ENCODE measurements around the gene MARK4. TPM values are rescaled to one million over a fixed set of nuclear protein-coding genes. Genes with fewer than 3 reads are reported as not detected.

The MARK4 gene
- total RNA-seq, 1 experiment from 2014 or later, result 58.5 TPM

DNA sequence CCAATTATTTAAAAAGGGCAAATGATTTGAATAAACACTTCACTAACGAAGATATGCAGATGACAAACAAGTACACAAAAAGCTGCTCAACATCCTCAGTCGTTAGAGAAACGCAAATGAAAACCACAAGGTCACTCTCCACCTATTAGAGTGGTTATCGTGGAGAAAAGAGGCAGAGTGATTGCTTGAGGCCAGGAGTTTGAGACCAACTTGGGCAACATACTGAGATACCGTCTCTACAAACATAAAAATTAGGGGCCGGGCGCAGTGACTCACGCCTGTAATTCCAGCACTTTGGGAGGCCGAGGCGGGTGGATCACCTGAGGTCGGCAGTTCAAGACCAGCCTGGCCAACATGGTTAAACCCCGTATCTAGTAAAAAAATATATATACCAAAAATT lies 45.3 kb upstream of the MARK4 start (continued):
- TF ChIP-seq, protein P1, sequence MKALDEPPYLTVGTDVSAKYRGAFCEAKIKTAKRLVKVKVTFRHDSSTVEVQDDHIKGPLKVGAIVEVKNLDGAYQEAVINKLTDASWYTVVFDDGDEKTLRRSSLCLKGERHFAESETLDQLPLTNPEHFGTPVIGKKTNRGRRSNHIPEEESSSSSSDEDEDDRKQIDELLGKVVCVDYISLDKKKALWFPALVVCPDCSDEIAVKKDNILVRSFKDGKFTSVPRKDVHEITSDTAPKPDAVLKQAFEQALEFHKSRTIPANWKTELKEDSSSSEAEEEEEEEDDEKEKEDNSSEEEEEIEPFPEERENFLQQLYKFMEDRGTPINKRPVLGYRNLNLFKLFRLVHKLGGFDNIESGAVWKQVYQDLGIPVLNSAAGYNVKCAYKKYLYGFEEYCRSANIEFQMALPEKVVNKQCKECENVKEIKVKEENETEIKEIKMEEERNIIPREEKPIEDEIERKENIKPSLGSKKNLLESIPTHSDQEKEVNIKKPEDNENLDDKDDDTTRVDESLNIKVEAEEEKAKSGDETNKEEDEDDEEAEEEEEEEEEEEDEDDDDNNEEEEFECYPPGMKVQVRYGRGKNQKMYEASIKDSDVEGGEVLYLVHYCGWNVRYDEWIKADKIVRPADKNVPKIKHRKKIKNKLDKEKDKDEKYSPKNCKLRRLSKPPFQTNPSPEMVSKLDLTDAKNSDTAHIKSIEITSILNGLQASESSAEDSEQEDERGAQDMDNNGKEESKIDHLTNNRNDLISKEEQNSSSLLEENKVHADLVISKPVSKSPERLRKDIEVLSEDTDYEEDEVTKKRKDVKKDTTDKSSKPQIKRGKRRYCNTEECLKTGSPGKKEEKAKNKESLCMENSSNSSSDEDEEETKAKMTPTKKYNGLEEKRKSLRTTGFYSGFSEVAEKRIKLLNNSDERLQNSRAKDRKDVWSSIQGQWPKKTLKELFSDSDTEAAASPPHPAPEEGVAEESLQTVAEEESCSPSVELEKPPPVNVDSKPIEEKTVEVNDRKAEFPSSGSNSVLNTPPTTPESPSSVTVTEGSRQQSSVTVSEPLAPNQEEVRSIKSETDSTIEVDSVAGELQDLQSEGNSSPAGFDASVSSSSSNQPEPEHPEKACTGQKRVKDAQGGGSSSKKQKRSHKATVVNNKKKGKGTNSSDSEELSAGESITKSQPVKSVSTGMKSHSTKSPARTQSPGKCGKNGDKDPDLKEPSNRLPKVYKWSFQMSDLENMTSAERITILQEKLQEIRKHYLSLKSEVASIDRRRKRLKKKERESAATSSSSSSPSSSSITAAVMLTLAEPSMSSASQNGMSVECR (CRISPR knock-in tag; IDR thresholded peaks at IDR 0.05; ENCODE audit: borderline replicate concordance), result no peak

DNA sequence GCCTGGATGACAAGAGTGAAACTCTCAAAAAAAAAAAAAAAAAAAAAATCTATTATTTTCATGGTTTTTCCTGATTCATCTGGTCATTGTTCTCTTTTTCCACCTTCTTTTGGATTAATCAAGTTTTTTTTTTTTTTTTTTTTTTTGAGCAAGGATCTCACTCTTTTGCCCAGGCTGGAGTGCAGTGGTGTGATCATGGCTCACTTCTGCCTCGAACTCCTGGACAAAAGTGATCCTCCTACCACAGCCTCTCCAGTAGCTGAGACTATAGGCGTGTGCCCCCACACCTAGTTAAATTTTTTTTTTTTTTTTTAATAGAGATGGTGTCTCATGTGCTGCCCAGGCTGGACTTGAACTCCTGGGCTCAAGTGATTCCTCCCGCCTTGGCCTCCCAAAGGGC lies 44.7 kb upstream of the MARK4 start:
- TF ChIP-seq GABPB1 (CRISPR knock-in tag; IDR thresholded peaks at IDR 0.05), result no peak
- TF ChIP-seq, protein P2, sequence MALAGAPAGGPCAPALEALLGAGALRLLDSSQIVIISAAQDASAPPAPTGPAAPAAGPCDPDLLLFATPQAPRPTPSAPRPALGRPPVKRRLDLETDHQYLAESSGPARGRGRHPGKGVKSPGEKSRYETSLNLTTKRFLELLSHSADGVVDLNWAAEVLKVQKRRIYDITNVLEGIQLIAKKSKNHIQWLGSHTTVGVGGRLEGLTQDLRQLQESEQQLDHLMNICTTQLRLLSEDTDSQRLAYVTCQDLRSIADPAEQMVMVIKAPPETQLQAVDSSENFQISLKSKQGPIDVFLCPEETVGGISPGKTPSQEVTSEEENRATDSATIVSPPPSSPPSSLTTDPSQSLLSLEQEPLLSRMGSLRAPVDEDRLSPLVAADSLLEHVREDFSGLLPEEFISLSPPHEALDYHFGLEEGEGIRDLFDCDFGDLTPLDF (CRISPR knock-in tag; IDR thresholded peaks at IDR 0.05), result no peak
- Mint-ChIP-seq H3K4me1 (peaks cover under 1% of the 10 kb centered on the region; the same call in 1 of the 2 replicates), H3K9me3 (no peaks in the 10 kb centered on the region), H3K27me3 (ENCODE audit: low read depth) (peaks cover 3% of the 10 kb centered on the region; the same call in 1 of the 2 replicates), H3K4me3 (no peak overlapping the region), H3K27ac (no peak overlapping the region), H3K36me3 (no peaks in the 10 kb centered on the region)
- ATAC-seq (no peak), DNase-seq (ENCODE audit: low spot score) (no peak)
- ChIA-PET CTCF (no interaction called here), POLR2A (no interaction called here)

DNA sequence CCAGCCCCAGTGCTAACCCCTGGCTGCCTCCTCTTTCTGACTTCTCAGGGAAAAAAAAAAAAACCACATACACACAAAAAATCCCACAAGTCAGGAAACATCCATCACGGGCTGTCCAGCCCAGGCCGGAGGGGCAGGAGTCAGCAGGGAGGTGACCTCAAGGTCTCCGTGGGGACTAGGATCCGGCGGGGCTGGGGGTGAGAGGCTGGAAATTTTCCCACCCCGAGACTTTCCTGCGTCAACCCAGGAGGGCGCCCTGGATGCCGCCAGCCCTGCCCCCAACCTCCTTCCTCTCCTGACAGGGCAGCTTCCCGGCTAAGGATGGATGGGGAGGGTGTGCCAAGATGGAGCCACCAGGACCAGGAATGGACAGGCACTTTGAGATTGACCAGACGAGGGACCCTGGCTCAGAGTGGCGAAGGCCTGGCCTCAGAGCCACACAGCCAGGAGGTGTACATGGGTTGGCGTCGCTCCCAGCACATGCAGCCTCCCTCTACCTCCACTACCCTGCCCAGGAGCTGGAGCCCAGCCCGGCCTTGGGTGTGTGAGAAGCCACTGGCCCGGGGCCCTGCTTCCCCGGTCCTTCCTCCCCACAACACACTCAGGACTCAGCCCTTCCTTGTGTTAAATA lies 39.2 kb upstream of the MARK4 start:
- Mint-ChIP-seq H3K36me3 (no peaks in the 10 kb centered on the region), H3K4me1 (peaks cover 15% of the 10 kb centered on the region), H3K27me3 (ENCODE audit: low read depth) (peaks cover 36% of the 10 kb centered on the region), H3K27ac (no peak overlapping the region), H3K9me3 (no peaks in the 10 kb centered on the region), H3K4me3 (no peak overlapping the region)
- TF ChIP-seq, protein P3, sequence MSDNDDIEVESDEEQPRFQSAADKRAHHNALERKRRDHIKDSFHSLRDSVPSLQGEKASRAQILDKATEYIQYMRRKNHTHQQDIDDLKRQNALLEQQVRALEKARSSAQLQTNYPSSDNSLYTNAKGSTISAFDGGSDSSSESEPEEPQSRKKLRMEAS (CRISPR knock-in tag; IDR thresholded peaks at IDR 0.05), result no peak
- TF ChIP-seq, protein P4, sequence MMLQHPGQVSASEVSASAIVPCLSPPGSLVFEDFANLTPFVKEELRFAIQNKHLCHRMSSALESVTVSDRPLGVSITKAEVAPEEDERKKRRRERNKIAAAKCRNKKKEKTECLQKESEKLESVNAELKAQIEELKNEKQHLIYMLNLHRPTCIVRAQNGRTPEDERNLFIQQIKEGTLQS (CRISPR knock-in tag; conservative IDR thresholded peaks at IDR 0.05), result no peak
- 0 out of 2 replicates have a peak, but pooled peaks have one; percentile 26 for TF ChIP-seq TCF7 (CRISPR knock-in tag; IDR thresholded peaks at IDR 0.05; ENCODE audit: low read depth)
- TF ChIP-seq, protein P5, sequence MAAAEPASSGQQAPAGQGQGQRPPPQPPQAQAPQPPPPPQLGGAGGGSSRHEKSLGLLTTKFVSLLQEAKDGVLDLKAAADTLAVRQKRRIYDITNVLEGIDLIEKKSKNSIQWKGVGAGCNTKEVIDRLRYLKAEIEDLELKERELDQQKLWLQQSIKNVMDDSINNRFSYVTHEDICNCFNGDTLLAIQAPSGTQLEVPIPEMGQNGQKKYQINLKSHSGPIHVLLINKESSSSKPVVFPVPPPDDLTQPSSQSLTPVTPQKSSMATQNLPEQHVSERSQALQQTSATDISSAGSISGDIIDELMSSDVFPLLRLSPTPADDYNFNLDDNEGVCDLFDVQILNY (CRISPR knock-in tag; IDR thresholded peaks at IDR 0.05), result no peak
- ATAC-seq, result peak; percentile 18; the same call in 1 of the 2 replicates
- CTCF ChIA-PET, result interaction anchor here (0.7 to 1.8 kb wide), 5 partner anchors 8 to 152 kb away, joined by 3 to 5 read pairs (median 3); no protein-coding TSS in a partner anchor
- no peak for DNase-seq (ENCODE audit: low spot score)
- POLR2A ChIA-PET, result no interaction called here

DNA sequence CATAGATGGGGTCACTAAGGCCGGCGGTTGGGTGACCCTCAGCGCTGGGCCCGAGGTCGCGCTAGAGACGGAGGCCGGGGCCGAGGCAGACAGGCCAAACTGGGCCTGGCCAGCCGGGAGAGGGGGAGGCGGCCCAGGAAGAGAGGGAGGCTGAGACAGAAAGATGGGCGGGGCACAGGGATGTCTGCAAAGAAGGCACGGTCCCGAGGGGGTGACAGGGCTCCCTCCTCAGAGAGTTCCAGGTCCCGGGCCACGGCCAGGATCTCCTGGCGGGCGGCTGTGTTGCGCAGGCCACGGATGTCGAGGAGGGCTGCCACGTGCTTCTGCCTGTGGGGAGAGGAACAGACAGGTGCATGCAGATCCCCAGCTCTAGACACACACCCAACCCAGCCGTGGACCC lies 38.0 kb upstream of the MARK4 start:
- ATAC-seq, result no peak
- no peak overlapping the region for H3K4me3 Mint-ChIP-seq
- CTCF ChIA-PET, result interaction anchor here (1.0 to 2.0 kb wide), 4 partner anchors 25 to 51 kb away, joined by 3 to 4 read pairs (median 4); no protein-coding TSS in a partner anchor
- peaks cover 47% of the 10 kb centered on the region for H3K27me3 Mint-ChIP-seq (ENCODE audit: low read depth)
- no peak overlapping the region for H3K27ac Mint-ChIP-seq
- peaks cover 17% of the 10 kb centered on the region for H3K4me1 Mint-ChIP-seq
- H3K9me3 Mint-ChIP-seq, result no peaks in the 10 kb centered on the region
- TF ChIP-seq, protein P6, sequence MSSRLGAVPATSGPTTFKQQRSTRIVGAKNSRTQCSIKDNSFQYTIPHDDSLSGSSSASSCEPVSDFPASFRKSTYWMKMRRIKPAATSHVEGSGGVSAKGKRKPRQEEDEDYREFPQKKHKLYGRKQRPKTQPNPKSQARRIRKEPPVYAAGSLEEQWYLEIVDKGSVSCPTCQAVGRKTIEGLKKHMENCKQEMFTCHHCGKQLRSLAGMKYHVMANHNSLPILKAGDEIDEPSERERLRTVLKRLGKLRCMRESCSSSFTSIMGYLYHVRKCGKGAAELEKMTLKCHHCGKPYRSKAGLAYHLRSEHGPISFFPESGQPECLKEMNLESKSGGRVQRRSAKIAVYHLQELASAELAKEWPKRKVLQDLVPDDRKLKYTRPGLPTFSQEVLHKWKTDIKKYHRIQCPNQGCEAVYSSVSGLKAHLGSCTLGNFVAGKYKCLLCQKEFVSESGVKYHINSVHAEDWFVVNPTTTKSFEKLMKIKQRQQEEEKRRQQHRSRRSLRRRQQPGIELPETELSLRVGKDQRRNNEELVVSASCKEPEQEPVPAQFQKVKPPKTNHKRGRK (CRISPR knock-in tag; IDR thresholded peaks at IDR 0.05; ENCODE audit: borderline replicate concordance), result no peak
- TF ChIP-seq, protein P2 (CRISPR knock-in tag; IDR thresholded peaks at IDR 0.05), result no peak
- no peak for DNase-seq (ENCODE audit: low spot score)
- H3K36me3 Mint-ChIP-seq, result no peaks in the 10 kb centered on the region
- POLR2A ChIA-PET, result interaction anchor here (0.7 kb wide), 1 partner anchor 19 kb away, joined by 4 read pairs; no protein-coding TSS in a partner anchor
